PC-9 (cell line): Measurements from ENCODE around the gene SNTG2. TPM values are rescaled to one million over a fixed set of nuclear protein-coding genes. Genes with fewer than 3 reads are reported as not detected.
"Not testable (repeated sequence)": the region's sequence is repeated elsewhere in the genome, so short reads cannot be mapped to it uniquely, and the experiment has no call there.

Experiments
- BruUV-seq: library from RNA; stranded (reverse); fragments of 400-500 nt; replicated peaks from 2 replicates; lab custom pipeline; 2021; lab: Mats Ljungman, UMichigan
- CTCF ChIA-PET: fragments of 300-600 bp; sonication (Branson Sonifier 250); formaldehyde crosslinking; loops from one replicate; lab custom pipeline; 2022; ENCODE audit warnings: antibody characterized with exemption; lab: Charles Lee
- POLR2A ChIA-PET: fragments of 300-600 bp; sonication (Branson Sonifier 250); formaldehyde crosslinking; loops from one replicate; lab custom pipeline; 2022; ENCODE audit warnings: antibody characterized with exemption; ENCODE audit not compliant: unreplicated experiment; lab: Charles Lee
- DNase-seq, 2 experiments: peaks; one replicate each; pipeline versions ENCODE4 v3.0.0 to v3.0.0-alpha.2; 2015 to 2022; ENCODE audit warnings: mixed read lengths in 1 of 2
- H2AFZ ChIP-seq: fragments of 200-600 bp; sonication (generic); 2 replicates; pipeline ENCODE4 v1.8.1; 2017; ENCODE audit warnings: antibody characterized with exemption
- H3F3A ChIP-seq: fragments of 200-600 bp; sonication (generic); 2 replicates; pipeline ENCODE4 v1.8.1; 2017; ENCODE audit warnings: antibody characterized with exemption, mild to moderate bottlenecking, low read depth; ENCODE audit not compliant: insufficient read depth
- H3K27ac ChIP-seq: fragments of 200-600 bp; sonication (generic); 2 replicates; pipeline ENCODE4 v1.6.1; 2016; ENCODE audit warnings: mixed run types
- H3K27me3 ChIP-seq: fragments of 200-600 bp; sonication (generic); 2 replicates; pipeline ENCODE4 v1.6.1; 2016; ENCODE audit warnings: low read depth, mixed run types; ENCODE audit not compliant: insufficient read depth
- H3K36me3 ChIP-seq: fragments of 200-600 bp; sonication (generic); 2 replicates; pipeline ENCODE4 v1.6.1; 2016; ENCODE audit warnings: low read depth, mixed run types
- H3K4me1 ChIP-seq: fragments of 200-600 bp; sonication (generic); replicated peaks from 2 replicates; pipeline ENCODE4 v1.6.1; 2016; ENCODE audit warnings: mixed run types; ENCODE audit not compliant: insufficient read depth
- H3K4me2 ChIP-seq: fragments of 200-600 bp; sonication (generic); 2 replicates; pipeline ENCODE4 v1.6.1; 2017; ENCODE audit warnings: mixed run types
- H3K4me3 ChIP-seq: fragments of 200-600 bp; sonication (generic); 2 replicates; pipeline ENCODE4 v1.6.1; 2016; ENCODE audit warnings: mixed run types
- H3K79me2 ChIP-seq: fragments of 200-600 bp; sonication (generic); 2 replicates; pipeline ENCODE4 v1.6.1; 2017; ENCODE audit warnings: low read depth, mixed run types
- H3K9me2 ChIP-seq: fragments of 200-600 bp; sonication (generic); 2 replicates; pipeline ENCODE4 v1.8.1; 2017; ENCODE audit warnings: mild to moderate bottlenecking; ENCODE audit not compliant: insufficient read depth
- H3K9me3 ChIP-seq: fragments of 200-600 bp; sonication (generic); 2 replicates; pipeline ENCODE4 v1.8.1; 2016; ENCODE audit warnings: low read depth; ENCODE audit not compliant: insufficient read depth
- H4K20me1 ChIP-seq: fragments of 200-600 bp; sonication (generic); 2 replicates; pipeline ENCODE4 v1.8.1; 2017; ENCODE audit not compliant: insufficient read depth
- CTCF ChIP-seq: fragments of 200-600 bp; sonication (generic); conservative IDR thresholded peaks from 2 replicates; pipeline ENCODE4 v1.6.1; 2017; ENCODE audit warnings: mixed run types, antibody characterized with exemption, mild to moderate bottlenecking, moderate library complexity
- EZH2 ChIP-seq: fragments of 200-600 bp; sonication (generic); IDR thresholded peaks from 2 replicates; pipeline ENCODE4 v1.8.0; 2017; ENCODE audit warnings: antibody characterized with exemption, low read depth
- intact Hi-C: fragments of 100-400 bp; cut with micrococcal nuclease; formaldehyde crosslinking; loops from one replicate; pipeline ENCODE4 v1.10.0; 2022; ENCODE audit not compliant: unreplicated experiment
- total RNA-seq: library from RNA; stranded (reverse); gene quantifications from 2 replicates; pipeline ENCODE4 v1.2.3, GENCODE V29; 2021

Gene SNTG2
- total RNA-seq, 1 experiment from 2014 or later: not detected

- no peaks in the 10 kb centered on the region for H3K36me3 ChIP-seq
- H3K4me2 ChIP-seq: no peak overlapping the region
- H3K27me3 ChIP-seq: peaks cover 64% of the 10 kb centered on the region
- intact Hi-C loops: no loop called here
- no peaks in the 10 kb centered on the region for H3F3A ChIP-seq
- 0 out of 2 replicates have a peak, but pooled peaks cover 5% of the 10 kb centered on the region for H3K9me3 ChIP-seq
- H3K9me2 ChIP-seq: no peaks in the 10 kb centered on the region
- no peaks in the 10 kb centered on the region for H3K79me2 ChIP-seq
- no peak for DNase-seq
- no peak overlapping the region for H3K4me3 ChIP-seq
- BruUV-seq: no TSS peak
- H3K27ac ChIP-seq: no peak overlapping the region
- no peaks in the 10 kb centered on the region for H4K20me1 ChIP-seq
- H3K4me1 ChIP-seq: no peaks in the 10 kb centered on the region
- no peak for TF ChIP-seq EZH2
- TF ChIP-seq CTCF: no peak
- CTCF ChIA-PET: no interaction called here
- H2AFZ ChIP-seq: no peak overlapping the region
- POLR2A ChIA-PET: no interaction called here
These were observed 463.5 kb downstream of the SNTG2 start for GRCh38 chr2:1414121-1414520.

GRCh38 chr2:1414901-1415300, 464.3 kb downstream of the SNTG2 start:
- H3K4me1 ChIP-seq, H3K36me3 ChIP-seq, POLR2A ChIA-PET, H3F3A ChIP-seq, H4K20me1 ChIP-seq, H3K79me2 ChIP-seq, H3K4me2 ChIP-seq, H2AFZ ChIP-seq, H3K9me3 ChIP-seq, H3K27ac ChIP-seq, CTCF ChIA-PET, DNase-seq, H3K4me3 ChIP-seq, H3K9me2 ChIP-seq, BruUV-seq, intact Hi-C loops: not testable (repeated sequence)
- peaks cover 66% of the 10 kb centered on the region for H3K27me3 ChIP-seq

- no peaks in the 10 kb centered on the region for H3K36me3 ChIP-seq
- H3K4me3 ChIP-seq: no peak overlapping the region
- ChIA-PET CTCF (no interaction called here), POLR2A (no interaction called here)
- H2AFZ ChIP-seq: no peak overlapping the region
- TF ChIP-seq EZH2 (no peak), CTCF (no peak)
- H3F3A ChIP-seq: no peaks in the 10 kb centered on the region
- H3K79me2 ChIP-seq: no peaks in the 10 kb centered on the region
- no peak overlapping the region for H3K4me2 ChIP-seq
- peaks cover 66% of the 10 kb centered on the region for H3K27me3 ChIP-seq
- intact Hi-C loops: no loop called here
- DNase-seq: no peak
- no peaks in the 10 kb centered on the region for H3K4me1 ChIP-seq
- H4K20me1 ChIP-seq: no peaks in the 10 kb centered on the region
- H3K27ac ChIP-seq: no peak overlapping the region
- 0 out of 2 replicates have a peak, but pooled peaks cover 5% of the 10 kb centered on the region for H3K9me3 ChIP-seq
- H3K9me2 ChIP-seq: no peaks in the 10 kb centered on the region
- no TSS peak for BruUV-seq
These were observed 464.9 kb downstream of the SNTG2 start for GRCh38 chr2:1415501-1415900.
